Activated CD8-positive, alpha-beta T cell treated with anti-CD3 and anti-CD28 coated beads for 36 hours (primary cell): ENCODE results near the gene ATP2A3. TPM values are rescaled to one million over a fixed set of nuclear protein-coding genes. Genes with fewer than 3 reads are reported as not detected.

ENCODE experiments used
- ATAC-seq: fragments of 200-7000 bp; cut with Tn5 transposase; one replicate; pipeline ENCODE4 v1.10.0; 2021; ENCODE audit warnings: mild to moderate bottlenecking, moderate library complexity
- CTCF ChIA-PET: fragments of 350-600 bp; sonication (Branson Sonifier 250); formaldehyde crosslinking; loops from one replicate; lab custom pipeline; 2021; ENCODE audit warnings: antibody characterized with exemption; lab: Charles Lee
- POLR2A ChIA-PET: fragments of 350-600 bp; sonication (Branson Sonifier 250); formaldehyde crosslinking; loops from one replicate; lab custom pipeline; 2021; ENCODE audit warnings: antibody characterized with exemption; lab: Charles Lee
- DNase-seq: peaks from one replicate; pipeline ENCODE4 v3.0.0-alpha.2; 2020
- H3K27ac Mint-ChIP-seq: one replicate; pipeline ENCODE4 v1.8.0; 2021; ENCODE audit warnings: mild to moderate bottlenecking, mixed read lengths
- H3K27me3 Mint-ChIP-seq: one replicate; pipeline ENCODE4 v1.8.0; 2021; ENCODE audit warnings: mixed read lengths
- H3K36me3 Mint-ChIP-seq: one replicate; pipeline ENCODE4 v1.8.0; 2021; ENCODE audit warnings: low read depth, mixed read lengths
- H3K4me1 Mint-ChIP-seq: one replicate; pipeline ENCODE4 v1.8.0; 2021; ENCODE audit warnings: low read depth, mixed read lengths
- H3K4me3 Mint-ChIP-seq: one replicate; pipeline ENCODE4 v1.8.0; 2021; ENCODE audit warnings: mild to moderate bottlenecking, moderate library complexity, mixed read lengths
- H3K9me3 Mint-ChIP-seq: one replicate; pipeline ENCODE4 v1.8.0; 2021; ENCODE audit warnings: mixed read lengths
- intact Hi-C: fragments of 100-400 bp; cut with micrococcal nuclease; formaldehyde crosslinking; loops from one replicate; pipeline ENCODE4 v1.10.0; 2022
- total RNA-seq, 2 experiments: library from RNA; stranded (reverse); gene quantifications; one replicate each; pipeline ENCODE4 v1.2.3, GENCODE V29; 2021
- TF ChIP-seq, protein P1 (sequence below): fragments of 200-600 bp; IDR thresholded peaks from one replicate; pipeline ENCODE4 v1.8.0; 2022; ENCODE audit warnings: antibody characterized with exemption, mild to moderate bottlenecking

ATP2A3 gene
- total RNA-seq, 2 experiments from 2014 or later, result 113 to 117 TPM

- no peak for ATAC-seq
- H3K4me1 Mint-ChIP-seq, result no peaks in the 10 kb centered on the region
- no peak overlapping the region for H3K27ac Mint-ChIP-seq
- peaks cover 9% of the 10 kb centered on the region for H3K36me3 Mint-ChIP-seq
- no peaks in the 10 kb centered on the region for H3K9me3 Mint-ChIP-seq
- ChIA-PET CTCF (interaction anchor here (1.1 kb wide), 1 partner anchor 63 kb away, joined by 3 read pairs; no protein-coding TSS in a partner anchor), POLR2A (interaction anchor here (1.2 to 1.3 kb wide), 3 partner anchors 10 to 34 kb away, joined by 3 to 7 read pairs (median 4); partner anchors contain the start of gene P2RX1)
- no peaks in the 10 kb centered on the region for H3K27me3 Mint-ChIP-seq
- intact Hi-C loops, result no loop called here
- DNase-seq, result no peak
- H3K4me3 Mint-ChIP-seq, result no peak overlapping the region
- TF ChIP-seq, protein P1, sequence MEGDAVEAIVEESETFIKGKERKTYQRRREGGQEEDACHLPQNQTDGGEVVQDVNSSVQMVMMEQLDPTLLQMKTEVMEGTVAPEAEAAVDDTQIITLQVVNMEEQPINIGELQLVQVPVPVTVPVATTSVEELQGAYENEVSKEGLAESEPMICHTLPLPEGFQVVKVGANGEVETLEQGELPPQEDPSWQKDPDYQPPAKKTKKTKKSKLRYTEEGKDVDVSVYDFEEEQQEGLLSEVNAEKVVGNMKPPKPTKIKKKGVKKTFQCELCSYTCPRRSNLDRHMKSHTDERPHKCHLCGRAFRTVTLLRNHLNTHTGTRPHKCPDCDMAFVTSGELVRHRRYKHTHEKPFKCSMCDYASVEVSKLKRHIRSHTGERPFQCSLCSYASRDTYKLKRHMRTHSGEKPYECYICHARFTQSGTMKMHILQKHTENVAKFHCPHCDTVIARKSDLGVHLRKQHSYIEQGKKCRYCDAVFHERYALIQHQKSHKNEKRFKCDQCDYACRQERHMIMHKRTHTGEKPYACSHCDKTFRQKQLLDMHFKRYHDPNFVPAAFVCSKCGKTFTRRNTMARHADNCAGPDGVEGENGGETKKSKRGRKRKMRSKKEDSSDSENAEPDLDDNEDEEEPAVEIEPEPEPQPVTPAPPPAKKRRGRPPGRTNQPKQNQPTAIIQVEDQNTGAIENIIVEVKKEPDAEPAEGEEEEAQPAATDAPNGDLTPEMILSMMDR, result no peak
Measured at GRCh38 chr17:3925684-3926485, 38.4 kb downstream of the ATP2A3 start.

DNA sequence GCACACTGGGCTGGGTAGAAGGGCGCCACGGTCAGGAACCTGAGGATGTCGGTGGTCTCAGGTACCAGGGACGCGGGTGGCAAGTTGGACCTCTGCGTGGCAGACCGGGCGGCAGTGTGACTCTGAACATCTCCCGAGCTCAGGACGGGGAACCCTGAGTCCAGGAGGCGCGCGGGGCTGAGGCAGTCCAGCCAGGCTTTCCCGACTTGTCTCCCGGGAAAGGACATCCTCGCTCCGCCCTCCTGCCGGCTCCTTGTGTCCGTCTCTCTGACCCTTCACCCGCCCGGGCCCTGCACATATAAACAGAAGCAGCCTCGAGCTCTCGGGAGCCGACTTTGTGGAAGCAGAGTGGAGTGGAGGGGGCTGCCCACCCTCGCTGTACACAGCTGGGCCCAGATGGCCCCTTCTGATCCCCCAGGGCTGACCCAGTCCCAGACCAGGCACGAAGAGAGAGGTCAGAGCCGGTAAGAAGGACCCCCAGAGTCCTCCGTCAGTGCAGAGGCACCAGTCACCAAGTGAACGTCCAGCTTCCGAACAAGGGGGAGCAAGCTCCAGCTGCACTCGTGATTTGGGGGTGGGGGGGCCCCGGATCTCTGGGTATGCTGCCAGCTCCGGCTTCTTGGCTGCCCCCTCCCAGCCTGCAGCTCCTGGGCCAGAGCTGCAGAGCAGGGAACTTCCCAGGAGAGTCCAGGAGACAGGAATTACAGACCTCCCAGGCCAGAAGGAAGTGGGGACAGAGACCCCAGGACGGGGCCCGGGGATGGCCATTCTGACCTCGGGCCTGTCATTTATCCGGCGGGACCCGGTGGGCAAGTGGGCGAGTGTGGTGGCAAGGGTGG lies 39.5 kb downstream of the ATP2A3 start:
- DNase-seq, result no peak
- Mint-ChIP-seq H3K9me3 (no peaks in the 10 kb centered on the region), H3K4me1 (no peaks in the 10 kb centered on the region), H3K4me3 (no peak overlapping the region), H3K27me3 (no peaks in the 10 kb centered on the region), H3K36me3 (peaks cover 8% of the 10 kb centered on the region), H3K27ac (no peak overlapping the region)
- intact Hi-C loops, result no loop called here
- CTCF ChIA-PET, result interaction anchor here (1.2 kb wide), 1 partner anchor 80 kb away, joined by 6 read pairs; no protein-coding TSS in a partner anchor
- ATAC-seq, result no peak
- POLR2A ChIA-PET, result interaction anchor here (0.6 to 1.3 kb wide), 3 partner anchors 11 to 310 kb away, joined by 3 to 5 read pairs (median 4); no protein-coding TSS in a partner anchor
- TF ChIP-seq, protein P1, result no peak

GRCh38 chr17:3923466-3924190 lies 40.6 kb downstream of the ATP2A3 start:
- H3K4me3 Mint-ChIP-seq, result no peak overlapping the region
- ATAC-seq (no peak), DNase-seq (no peak)
- ChIA-PET CTCF (interaction anchor here (1.2 to 1.9 kb wide), 2 partner anchors 10 to 81 kb away, joined by 6 to 8 read pairs; no protein-coding TSS in a partner anchor), POLR2A (interaction anchor here (1.2 kb wide), 1 partner anchor 7 kb away, joined by 3 read pairs; no protein-coding TSS in a partner anchor)
- TF ChIP-seq, protein P1, result no peak
- no peaks in the 10 kb centered on the region for H3K27me3 Mint-ChIP-seq
- no peaks in the 10 kb centered on the region for H3K4me1 Mint-ChIP-seq
- H3K9me3 Mint-ChIP-seq, result no peaks in the 10 kb centered on the region
- intact Hi-C loops, result no loop called here
- no peak overlapping the region for H3K27ac Mint-ChIP-seq
- H3K36me3 Mint-ChIP-seq, result peaks cover 8% of the 10 kb centered on the region

- no peaks in the 10 kb centered on the region for H3K9me3 Mint-ChIP-seq
- H3K4me1 Mint-ChIP-seq, result peaks cover 2% of the 10 kb centered on the region
- peaks cover 4% of the 10 kb centered on the region for H3K36me3 Mint-ChIP-seq
- no peak overlapping the region for H3K4me3 Mint-ChIP-seq
- TF ChIP-seq, protein P1, result no peak
- ChIA-PET CTCF (interaction anchor here (1.9 kb wide), 1 partner anchor 9 kb away, joined by 8 read pairs; no protein-coding TSS in a partner anchor), POLR2A (interaction anchor here (0.7 to 1.2 kb wide), 2 partner anchors 8 to 92 kb away, joined by 3 read pairs; no protein-coding TSS in a partner anchor)
- DNase-seq (no peak), ATAC-seq (no peak)
- H3K27me3 Mint-ChIP-seq, result no peaks in the 10 kb centered on the region
- H3K27ac Mint-ChIP-seq, result peak overlapping the region; percentile 46
- intact Hi-C loops, result no loop called here
Measured at GRCh38 chr17:3922765-3923164, 41.5 kb downstream of the ATP2A3 start.
